Epithelial cell of proximal tubule (primary cell): ENCODE data around the gene SAMSN1. TPM values are rescaled to one million over a fixed set of nuclear protein-coding genes. Genes with fewer than 3 reads are reported as not detected.
"Not testable (repeated sequence)": the region's sequence is repeated elsewhere in the genome, so short reads cannot be mapped to it uniquely, and the experiment has no call there.

Experiments used
- DNase-seq: peaks from one replicate; pipeline ENCODE4 v3.0.0-alpha.2; 2011; ENCODE audit warnings: low read depth
- H3K4me3 ChIP-seq: 2 replicates; pipeline ENCODE4 v1.5.1; 2011; ENCODE audit warnings: low read depth, mild to moderate bottlenecking, low read length
- total RNA-seq: library from RNA; depleted of rRNA; stranded (reverse); fragments of >200 nt; gene quantifications from 2 replicates; pipeline ENCODE4 v1.2.3, GENCODE V29; 2015
- TF ChIP-seq, protein P1 (sequence below): conservative IDR thresholded peaks from 2 replicates; pipeline ENCODE4 v1.5.1; 2012; ENCODE audit warnings: low read depth, mild to moderate bottlenecking, low read length

The SAMSN1 gene
- total RNA-seq, 1 donor from 2014 or later = not detected

GRCh38 chr21:14523234-14523633 is 22.9 kb downstream of the SAMSN1 start:
- TF ChIP-seq, protein P1, sequence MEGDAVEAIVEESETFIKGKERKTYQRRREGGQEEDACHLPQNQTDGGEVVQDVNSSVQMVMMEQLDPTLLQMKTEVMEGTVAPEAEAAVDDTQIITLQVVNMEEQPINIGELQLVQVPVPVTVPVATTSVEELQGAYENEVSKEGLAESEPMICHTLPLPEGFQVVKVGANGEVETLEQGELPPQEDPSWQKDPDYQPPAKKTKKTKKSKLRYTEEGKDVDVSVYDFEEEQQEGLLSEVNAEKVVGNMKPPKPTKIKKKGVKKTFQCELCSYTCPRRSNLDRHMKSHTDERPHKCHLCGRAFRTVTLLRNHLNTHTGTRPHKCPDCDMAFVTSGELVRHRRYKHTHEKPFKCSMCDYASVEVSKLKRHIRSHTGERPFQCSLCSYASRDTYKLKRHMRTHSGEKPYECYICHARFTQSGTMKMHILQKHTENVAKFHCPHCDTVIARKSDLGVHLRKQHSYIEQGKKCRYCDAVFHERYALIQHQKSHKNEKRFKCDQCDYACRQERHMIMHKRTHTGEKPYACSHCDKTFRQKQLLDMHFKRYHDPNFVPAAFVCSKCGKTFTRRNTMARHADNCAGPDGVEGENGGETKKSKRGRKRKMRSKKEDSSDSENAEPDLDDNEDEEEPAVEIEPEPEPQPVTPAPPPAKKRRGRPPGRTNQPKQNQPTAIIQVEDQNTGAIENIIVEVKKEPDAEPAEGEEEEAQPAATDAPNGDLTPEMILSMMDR = no peak
- H3K4me3 ChIP-seq = no peak overlapping the region
- no peak for DNase-seq

DNA sequence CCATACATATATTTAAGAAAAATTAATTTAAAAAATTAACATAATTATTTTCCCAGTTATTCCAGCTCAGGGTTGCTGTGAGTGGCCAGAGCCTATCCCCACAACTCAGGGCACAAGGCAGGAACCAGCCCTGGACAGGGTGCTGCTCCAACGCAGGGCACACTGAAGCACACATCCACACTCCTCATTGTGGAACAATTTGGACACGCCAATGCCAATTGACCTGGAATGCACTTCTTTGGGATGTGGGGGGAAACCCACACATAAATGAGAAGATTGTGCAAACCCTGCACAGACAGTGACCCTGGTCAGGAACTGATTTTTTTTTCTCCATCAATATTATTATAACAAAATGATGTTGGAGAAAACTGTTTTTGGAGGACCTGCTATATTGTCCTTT is 23.4 kb downstream of the SAMSN1 start:
- no peak for DNase-seq
- H3K4me3 ChIP-seq = no peak overlapping the region
- TF ChIP-seq, protein P1 = no peak

DNA sequence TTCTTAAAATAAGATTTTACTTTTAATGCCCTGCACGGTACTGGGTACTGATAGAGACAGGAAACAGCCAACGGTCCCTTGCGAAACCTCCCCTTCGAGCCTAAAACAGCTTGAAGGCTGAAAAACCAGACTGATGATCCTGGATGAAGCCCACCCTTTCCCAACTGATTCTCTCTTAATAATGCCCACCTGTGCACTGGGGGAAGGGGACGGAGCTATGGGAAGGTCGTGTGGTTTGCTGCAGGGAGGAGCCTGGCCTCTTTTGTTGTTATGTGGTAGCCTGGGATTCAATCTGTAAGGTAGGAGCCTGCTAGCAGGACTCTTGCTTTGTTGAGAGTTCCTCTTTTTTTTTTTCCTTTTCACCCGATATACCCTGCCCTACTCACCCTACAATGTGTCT is 25.6 kb downstream of the SAMSN1 start:
- no peak overlapping the region for H3K4me3 ChIP-seq
- no peak for DNase-seq
- TF ChIP-seq, protein P1 = no peak

DNA sequence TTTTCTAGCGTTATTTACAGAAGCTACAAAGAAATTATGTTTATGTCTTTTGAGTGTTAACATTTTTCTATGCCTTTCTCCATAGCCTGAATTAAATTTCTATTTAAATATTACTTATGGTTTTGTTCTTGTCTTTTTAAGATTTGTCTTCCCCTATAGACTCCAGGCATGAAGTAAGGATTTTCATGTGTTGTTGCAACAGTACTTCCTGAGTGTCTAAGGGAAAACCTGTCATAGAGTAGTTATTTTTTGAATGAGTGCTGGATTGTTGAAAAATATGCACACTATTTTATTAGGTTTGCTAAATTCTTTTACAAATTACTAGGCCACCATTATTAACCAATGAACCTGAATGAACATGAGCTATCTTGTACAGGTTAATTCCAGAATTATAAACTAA is 27.1 kb downstream of the SAMSN1 start:
- TF ChIP-seq, protein P1 = no peak
- H3K4me3 ChIP-seq = no peak overlapping the region
- DNase-seq = no peak

DNA sequence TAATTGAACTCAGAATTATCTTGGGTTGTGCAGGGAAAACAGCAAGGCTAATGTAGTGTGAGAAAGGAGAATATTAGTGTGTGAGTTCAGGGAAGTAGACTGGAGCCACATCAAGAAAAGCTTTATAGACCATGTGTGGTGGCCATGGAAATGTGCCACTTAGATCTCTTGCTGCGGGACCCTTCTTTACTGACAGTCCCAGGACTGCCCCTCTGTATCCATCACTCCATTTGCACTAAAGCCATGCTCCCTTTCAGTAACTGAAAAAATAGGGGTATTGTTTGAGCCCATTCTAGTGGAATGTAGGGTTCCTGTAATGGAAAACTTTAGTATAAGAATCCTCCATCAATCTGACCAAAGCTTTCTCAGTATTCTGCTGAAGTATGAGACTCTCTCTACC is 32.3 kb downstream of the SAMSN1 start:
- no peak for DNase-seq
- H3K4me3 ChIP-seq = no peak overlapping the region
- TF ChIP-seq, protein P1 = no peak

- DNase-seq, H3K4me3 ChIP-seq: not testable (repeated sequence)
Measured at GRCh38 chr21:14506859-14507457, 39.2 kb downstream of the SAMSN1 start.

DNA sequence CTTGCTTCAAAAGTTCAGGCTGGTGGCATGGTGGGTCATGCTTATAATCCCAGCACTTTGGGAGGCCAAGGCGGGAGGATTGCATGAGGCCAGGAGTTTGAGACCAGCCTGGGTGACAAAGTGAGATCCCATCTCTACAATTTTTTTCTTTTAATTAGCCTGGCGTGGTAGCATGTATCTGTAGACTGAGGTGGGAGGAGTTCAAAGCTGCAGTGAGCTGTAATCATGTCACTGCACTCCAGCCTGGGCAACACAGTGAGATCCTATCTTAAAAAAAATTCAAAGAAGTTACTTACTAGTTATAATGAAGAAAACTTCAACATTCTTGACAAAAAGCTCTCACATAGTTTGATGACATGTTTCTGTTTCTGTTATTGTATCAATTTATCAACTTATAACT is 45.2 kb downstream of the SAMSN1 start:
- no peak for DNase-seq
- TF ChIP-seq, protein P1 = no peak
- no peak overlapping the region for H3K4me3 ChIP-seq
